ENCODE measurements around the gene PIK3CD. TPM values are rescaled to one million over a fixed set of nuclear protein-coding genes. Genes with fewer than 3 reads are reported as not detected.
"Not testable (repeated sequence)": the region's sequence is repeated elsewhere in the genome, so short reads cannot be mapped to it uniquely, and the experiment has no call there.

Gene PIK3CD
- total and polyA plus RNA-seq, 4 donors: 5.2 to 21.0 (median 11.7) TPM

GRCh38 chr1:9615316-9616063, 36.0 kb upstream of the PIK3CD start:
- intact Hi-C loops (cut with DNase I): no loop called here
- ATAC-seq (ENCODE audit: low FRiP score): peak; percentile 44
- WGBS, 2 donors: 48 to 49% methylated on average over 16 of the region's 16 CpGs

GRCh38 chr1:9618909-9619679, 32.4 kb upstream of the PIK3CD start:
- WGBS, 2 donors: 76 to 78% methylated on average over 18 of the region's 18 CpGs

More at GRCh38 chr1:9615316-9616063, 36.0 kb upstream of the PIK3CD start:
- H3K4me3 ChIP-seq (ENCODE audit: low read length in 2 of 2): no peak overlapping the region
- DNase-seq: peak; percentile 60 to 77
- H3K4me1 ChIP-seq (ENCODE audit: control insufficient read depth in 1 of 2, insufficient read depth in 2 of 2, low read length in 2 of 2): no peaks in the 10 kb centered on the region
- H3K27me3 ChIP-seq (ENCODE audit: control insufficient read depth in 1 of 2, insufficient read depth in 2 of 2, low read length in 1 of 2): no peaks in the 10 kb centered on the region
- H3K27ac ChIP-seq (ENCODE audit: low read depth in 1 of 2, low read length in 2 of 2): no peak overlapping the region
- no peaks in the 10 kb centered on the region for H3K9me3 ChIP-seq (ENCODE audit: control insufficient read depth, low read length)
- no peaks in the 10 kb centered on the region for H3K36me3 ChIP-seq (ENCODE audit: control insufficient read depth in 1 of 2, insufficient read depth in 2 of 2, low read length in 1 of 2)

GRCh38 chr1:9621032-9621431, 30.5 kb upstream of the PIK3CD start:
- no peak for ATAC-seq (ENCODE audit: low FRiP score)
- no peak for DNase-seq

More at GRCh38 chr1:9618909-9619679, 32.4 kb upstream of the PIK3CD start:
- Histone ChIP-seq H3K36me3 (ENCODE audit: control insufficient read depth in 1 of 2, insufficient read depth in 2 of 2, low read length in 1 of 2) (no peaks in the 10 kb centered on the region), H3K27ac (ENCODE audit: low read depth in 1 of 2, low read length in 2 of 2) (no peak overlapping the region), H3K4me1 (ENCODE audit: control insufficient read depth in 1 of 2, insufficient read depth in 2 of 2, low read length in 2 of 2) (no peaks in the 10 kb centered on the region), H3K27me3 (ENCODE audit: control insufficient read depth in 1 of 2, insufficient read depth in 2 of 2, low read length in 1 of 2) (no peaks in the 10 kb centered on the region), H3K9me3 (ENCODE audit: control insufficient read depth, low read length) (no peaks in the 10 kb centered on the region), H3K4me3 (ENCODE audit: low read length in 2 of 2) (no peak overlapping the region)
- ATAC-seq (ENCODE audit: low FRiP score) (no peak), DNase-seq (no peak)
- intact Hi-C loops (cut with DNase I): no loop called here

GRCh38 chr1:9624081-9624480, 27.4 kb upstream of the PIK3CD start:
- H3K36me3 ChIP-seq (ENCODE audit: control insufficient read depth in 1 of 2, insufficient read depth in 2 of 2, low read length in 1 of 2): no peaks in the 10 kb centered on the region
- H3K4me3 ChIP-seq (ENCODE audit: low read length in 2 of 2): no peak overlapping the region
- H3K4me1 ChIP-seq (ENCODE audit: control insufficient read depth in 1 of 2, insufficient read depth in 2 of 2, low read length in 2 of 2): no peaks in the 10 kb centered on the region
- ATAC-seq (ENCODE audit: low FRiP score) (no peak), DNase-seq (no peak)
- 90 to 97% methylated on average over 2 of the region's 2 CpGs for WGBS, 2 donors
- H3K27me3 ChIP-seq (ENCODE audit: control insufficient read depth in 1 of 2, insufficient read depth in 2 of 2, low read length in 1 of 2): no peaks in the 10 kb centered on the region
- no peak overlapping the region for H3K27ac ChIP-seq (ENCODE audit: low read depth in 1 of 2, low read length in 2 of 2)
- intact Hi-C loops (cut with DNase I): no loop called here
- no peaks in the 10 kb centered on the region for H3K9me3 ChIP-seq (ENCODE audit: control insufficient read depth, low read length)

More at GRCh38 chr1:9621032-9621431, 30.5 kb upstream of the PIK3CD start:
- H3K4me3 ChIP-seq (ENCODE audit: low read length in 2 of 2): no peak overlapping the region
- H3K4me1 ChIP-seq (ENCODE audit: control insufficient read depth in 1 of 2, insufficient read depth in 2 of 2, low read length in 2 of 2): no peaks in the 10 kb centered on the region
- H3K36me3 ChIP-seq (ENCODE audit: control insufficient read depth in 1 of 2, insufficient read depth in 2 of 2, low read length in 1 of 2): no peaks in the 10 kb centered on the region
- H3K27ac ChIP-seq (ENCODE audit: low read depth in 1 of 2, low read length in 2 of 2): no peak overlapping the region
- intact Hi-C loops (cut with DNase I): no loop called here
- no peaks in the 10 kb centered on the region for H3K27me3 ChIP-seq (ENCODE audit: control insufficient read depth in 1 of 2, insufficient read depth in 2 of 2, low read length in 1 of 2)
- H3K9me3 ChIP-seq (ENCODE audit: control insufficient read depth, low read length): no peaks in the 10 kb centered on the region

- DNase-seq; intact Hi-C loops (cut with DNase I): not testable (repeated sequence)
Measured at GRCh38 chr1:9625030-9625429, 26.5 kb upstream of the PIK3CD start.

DNA sequence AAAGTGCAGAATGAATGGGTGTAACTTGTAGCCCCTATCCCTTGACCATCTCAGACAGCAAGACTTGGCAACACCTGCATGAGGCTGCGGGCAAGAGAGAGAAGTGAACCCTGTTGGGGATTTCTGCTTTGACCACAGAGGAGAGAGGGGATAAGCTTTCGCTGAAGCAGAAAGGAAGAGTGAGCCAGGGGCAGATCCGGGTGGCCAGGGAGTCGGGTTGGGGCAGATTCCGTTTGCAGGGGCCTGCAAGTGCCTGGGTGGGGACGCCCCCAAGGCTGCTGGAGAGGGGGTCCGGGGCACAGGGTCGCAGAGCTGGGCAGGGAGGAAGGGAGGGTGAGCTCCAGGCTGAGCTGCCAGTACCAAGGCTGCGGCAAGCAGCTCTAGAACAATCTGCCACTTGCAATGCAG, 25.3 kb upstream of the PIK3CD start:
- Histone ChIP-seq H3K36me3 (ENCODE audit: control insufficient read depth in 1 of 2, insufficient read depth in 2 of 2, low read length in 1 of 2) (no peaks in the 10 kb centered on the region), H3K27me3 (ENCODE audit: control insufficient read depth in 1 of 2, insufficient read depth in 2 of 2, low read length in 1 of 2) (no peaks in the 10 kb centered on the region), H3K27ac (ENCODE audit: low read depth in 1 of 2, low read length in 2 of 2) (no peak overlapping the region), H3K4me1 (ENCODE audit: control insufficient read depth in 1 of 2, insufficient read depth in 2 of 2, low read length in 2 of 2) (no peaks in the 10 kb centered on the region), H3K9me3 (ENCODE audit: control insufficient read depth, low read length) (no peaks in the 10 kb centered on the region), H3K4me3 (ENCODE audit: low read length in 2 of 2) (no peak overlapping the region)
- WGBS, 2 donors: 84 to 90% methylated on average over 9 of the region's 9 CpGs
- ATAC-seq (ENCODE audit: low FRiP score) (no peak), DNase-seq (no peak)
- intact Hi-C loops (cut with DNase I): loop anchor here (2.0 kb wide), 1 partner anchor 241 kb away; no protein-coding TSS in a partner anchor

More at GRCh38 chr1:9625030-9625429, 26.5 kb upstream of the PIK3CD start:
- ATAC-seq (ENCODE audit: low FRiP score); H3K4me1 ChIP-seq (ENCODE audit: control insufficient read depth in 1 of 2, insufficient read depth in 2 of 2, low read length in 2 of 2); H3K27me3 ChIP-seq (ENCODE audit: control insufficient read depth in 1 of 2, insufficient read depth in 2 of 2, low read length in 1 of 2); H3K36me3 ChIP-seq (ENCODE audit: control insufficient read depth in 1 of 2, insufficient read depth in 2 of 2, low read length in 1 of 2); H3K27ac ChIP-seq (ENCODE audit: low read depth in 1 of 2, low read length in 2 of 2); H3K9me3 ChIP-seq (ENCODE audit: control insufficient read depth, low read length); H3K4me3 ChIP-seq (ENCODE audit: low read length in 2 of 2): not testable (repeated sequence)
- WGBS, 2 donors: 94 to 97% methylated on average over 2 to 3 of the region's 3 CpGs

GRCh38 chr1:9628541-9629444, 22.7 kb upstream of the PIK3CD start:
- ATAC-seq (ENCODE audit: low FRiP score) (no peak), DNase-seq (no peak)
- H3K27ac ChIP-seq (ENCODE audit: low read depth in 1 of 2, low read length in 2 of 2): no peak overlapping the region
- H3K4me1 ChIP-seq (ENCODE audit: control insufficient read depth in 1 of 2, insufficient read depth in 2 of 2, low read length in 2 of 2): no peaks in the 10 kb centered on the region
- H3K4me3 ChIP-seq (ENCODE audit: low read length in 2 of 2): no peak overlapping the region
- H3K27me3 ChIP-seq (ENCODE audit: control insufficient read depth in 1 of 2, insufficient read depth in 2 of 2, low read length in 1 of 2): no peaks in the 10 kb centered on the region
- intact Hi-C loops (cut with DNase I): no loop called here
- H3K36me3 ChIP-seq (ENCODE audit: control insufficient read depth in 1 of 2, insufficient read depth in 2 of 2, low read length in 1 of 2): no peaks in the 10 kb centered on the region
- WGBS, 2 donors: 79 to 82% methylated on average over 20 to 23 of the region's 23 CpGs
- H3K9me3 ChIP-seq (ENCODE audit: control insufficient read depth, low read length): no peaks in the 10 kb centered on the region

- DNase-seq (peak in 1 of 2 donors; percentile 85), ATAC-seq (ENCODE audit: low FRiP score) (no peak)
- no peaks in the 10 kb centered on the region for H3K4me1 ChIP-seq (ENCODE audit: control insufficient read depth in 1 of 2, insufficient read depth in 2 of 2, low read length in 2 of 2)
- H3K27ac ChIP-seq (ENCODE audit: low read depth in 1 of 2, low read length in 2 of 2): no peak overlapping the region
- no peaks in the 10 kb centered on the region for H3K9me3 ChIP-seq (ENCODE audit: control insufficient read depth, low read length)
- no peaks in the 10 kb centered on the region for H3K27me3 ChIP-seq (ENCODE audit: control insufficient read depth in 1 of 2, insufficient read depth in 2 of 2, low read length in 1 of 2)
- no peak overlapping the region for H3K4me3 ChIP-seq (ENCODE audit: low read length in 2 of 2)
- H3K36me3 ChIP-seq (ENCODE audit: control insufficient read depth in 1 of 2, insufficient read depth in 2 of 2, low read length in 1 of 2): no peaks in the 10 kb centered on the region
- 55 to 57% methylated on average over 29 of the region's 29 CpGs for WGBS, 2 donors
- intact Hi-C loops (cut with DNase I): no loop called here
Measured at GRCh38 chr1:9629445-9630201, 21.9 kb upstream of the PIK3CD start.
